Ascending aorta (tissue), 2 donors: Measurements from ENCODE around the gene CALN1. TPM values are rescaled to one million over a fixed set of nuclear protein-coding genes. Genes with fewer than 3 reads are reported as not detected.

Experiments used
- DNase-seq, 2 donors: peaks; one replicate each; pipeline ENCODE4 v3.0.0-alpha.2; 2019; ENCODE audit warnings: low spot score in 2 of 2
- H3K27ac ChIP-seq, 2 donors: fragments of 200-600 bp; sonication (generic); one replicate each; pipeline ENCODE4 v1.5.1; 2016 to 2017; ENCODE audit warnings: mild to moderate bottlenecking in 1 of 2
- H3K27me3 ChIP-seq: fragments of 200-600 bp; sonication (generic); one replicate; pipeline ENCODE4 v1.5.1; 2017
- H3K36me3 ChIP-seq, 2 donors: fragments of 200-600 bp; sonication (generic); one replicate each; pipeline ENCODE4 v1.5.1; 2016
- H3K4me1 ChIP-seq, 2 donors: fragments of 200-600 bp; sonication (generic); one replicate each; pipeline ENCODE4 v1.5.1; 2016 to 2017; ENCODE audit warnings: mild to moderate bottlenecking in 1 of 2
- H3K4me3 ChIP-seq, 2 donors: fragments of 200-600 bp; sonication (generic); one replicate each; pipeline ENCODE4 v1.5.1; 2016 to 2017; ENCODE audit warnings: mild to moderate bottlenecking in 1 of 2
- H3K9me3 ChIP-seq, 2 donors: fragments of 200-600 bp; sonication (generic); one replicate each; pipeline ENCODE4 v1.5.1; 2016
- intact Hi-C: fragments of 100-400 bp; cut with DNase I; formaldehyde crosslinking; loops from one replicate; pipeline ENCODE4 v1.15.1; 2023
- total RNA-seq: library from RNA; depleted of rRNA; stranded (reverse); fragments of >200 nt; gene quantifications from one replicate; pipeline ENCODE4 v1.1.0, GENCODE V29; 2016
- TF ChIP-seq, protein P1 (sequence below), 3 experiments: fragments of 200-600 bp in 2 of 3; fragments of 450-650 bp in 1 of 3; sonication (generic) in 2 of 3; IDR thresholded peaks; one replicate each; pipeline ENCODE4 v1.5.1; 2016 to 2019; ENCODE audit warnings: antibody characterized with exemption in 3 of 3, mild to moderate bottlenecking in 1 of 3, moderate library complexity in 1 of 3

The CALN1 gene
- total RNA-seq, 1 donor from 2014 or later = 1.2 TPM

DNA sequence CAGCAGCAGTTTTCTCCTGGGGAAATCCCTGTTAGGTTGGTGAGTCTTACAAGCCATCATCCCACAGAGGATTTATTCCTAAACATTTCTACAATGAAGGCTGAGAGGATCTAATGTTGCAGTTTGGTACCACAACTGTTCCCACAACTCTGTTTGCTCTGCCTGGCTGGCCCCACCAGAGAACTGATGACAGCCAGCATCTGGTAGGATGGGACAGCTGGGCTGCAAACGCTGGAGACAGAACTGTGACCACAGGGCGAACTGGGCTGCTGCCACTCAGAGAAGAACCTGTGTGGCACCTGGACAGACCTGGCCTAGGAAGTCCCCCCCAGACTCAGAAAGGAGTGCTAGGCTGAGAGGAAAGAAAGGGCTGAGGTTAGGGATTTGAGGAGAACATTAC lies 94.8 kb downstream of the CALN1 start:
- intact Hi-C loops = no loop called here

DNA sequence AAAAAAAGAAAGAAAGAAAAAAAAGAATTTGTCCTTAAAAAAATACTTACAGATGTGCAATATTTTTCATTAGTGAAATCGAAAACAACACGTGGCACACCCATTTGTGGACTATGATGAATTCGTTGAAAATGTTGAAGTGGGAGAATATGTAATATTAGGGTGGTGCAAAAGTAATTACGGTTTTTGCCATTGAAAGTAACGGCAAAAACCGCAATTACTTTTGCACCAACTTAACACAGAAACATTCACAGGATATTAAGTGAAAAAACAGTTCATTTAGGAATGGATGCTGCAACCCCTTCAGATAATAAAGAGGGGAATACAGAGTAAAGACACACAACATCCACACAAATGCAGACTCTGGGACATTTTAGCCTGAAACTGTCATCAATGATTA lies 96.0 kb downstream of the CALN1 start:
- Histone ChIP-seq H3K9me3 (no peaks in the 10 kb centered on the region), H3K27ac (no peak overlapping the region), H3K4me1 (no peaks in the 10 kb centered on the region), H3K4me3 (no peak overlapping the region), H3K36me3 (no peaks in the 10 kb centered on the region), H3K27me3 (no peaks in the 10 kb centered on the region)
- intact Hi-C loops = no loop called here
- TF ChIP-seq, protein P1, sequence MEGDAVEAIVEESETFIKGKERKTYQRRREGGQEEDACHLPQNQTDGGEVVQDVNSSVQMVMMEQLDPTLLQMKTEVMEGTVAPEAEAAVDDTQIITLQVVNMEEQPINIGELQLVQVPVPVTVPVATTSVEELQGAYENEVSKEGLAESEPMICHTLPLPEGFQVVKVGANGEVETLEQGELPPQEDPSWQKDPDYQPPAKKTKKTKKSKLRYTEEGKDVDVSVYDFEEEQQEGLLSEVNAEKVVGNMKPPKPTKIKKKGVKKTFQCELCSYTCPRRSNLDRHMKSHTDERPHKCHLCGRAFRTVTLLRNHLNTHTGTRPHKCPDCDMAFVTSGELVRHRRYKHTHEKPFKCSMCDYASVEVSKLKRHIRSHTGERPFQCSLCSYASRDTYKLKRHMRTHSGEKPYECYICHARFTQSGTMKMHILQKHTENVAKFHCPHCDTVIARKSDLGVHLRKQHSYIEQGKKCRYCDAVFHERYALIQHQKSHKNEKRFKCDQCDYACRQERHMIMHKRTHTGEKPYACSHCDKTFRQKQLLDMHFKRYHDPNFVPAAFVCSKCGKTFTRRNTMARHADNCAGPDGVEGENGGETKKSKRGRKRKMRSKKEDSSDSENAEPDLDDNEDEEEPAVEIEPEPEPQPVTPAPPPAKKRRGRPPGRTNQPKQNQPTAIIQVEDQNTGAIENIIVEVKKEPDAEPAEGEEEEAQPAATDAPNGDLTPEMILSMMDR (IDR thresholded peaks at IDR 0.05) = no peak
- no peak for DNase-seq

More for the DNA sequence above, 94.8 kb downstream of the CALN1 start:
- no peak for DNase-seq
- Histone ChIP-seq H3K4me3 (no peak overlapping the region), H3K27me3 (no peaks in the 10 kb centered on the region), H3K27ac (no peak overlapping the region), H3K36me3 (no peaks in the 10 kb centered on the region), H3K9me3 (no peaks in the 10 kb centered on the region), H3K4me1 (no peaks in the 10 kb centered on the region)
- TF ChIP-seq, protein P1 (IDR thresholded peaks at IDR 0.05) = no peak

DNA sequence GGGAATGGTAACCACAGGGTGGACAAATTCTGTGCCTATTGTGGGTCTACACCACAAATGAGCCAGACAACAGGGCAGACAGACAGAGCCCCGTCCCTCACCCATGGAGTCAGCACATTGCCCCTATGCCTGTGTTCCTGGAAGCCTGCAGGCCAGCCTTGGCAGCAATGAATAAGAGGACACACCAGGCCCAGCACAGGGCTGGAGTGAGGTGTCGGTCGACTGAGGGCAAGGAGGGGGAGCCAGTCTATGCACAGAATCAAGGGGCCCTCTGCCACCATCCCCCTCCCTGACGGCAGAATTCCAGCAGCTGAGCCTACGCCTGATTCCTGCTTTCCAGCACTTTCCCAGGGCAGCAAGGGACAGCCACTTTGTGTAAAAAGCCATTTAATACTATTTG lies 98.2 kb downstream of the CALN1 start:
- Histone ChIP-seq H3K36me3 (no peaks in the 10 kb centered on the region), H3K27me3 (no peaks in the 10 kb centered on the region), H3K4me3 (no peak overlapping the region), H3K27ac (no peak overlapping the region), H3K9me3 (no peaks in the 10 kb centered on the region), H3K4me1 (no peaks in the 10 kb centered on the region)
- intact Hi-C loops = no loop called here
- no peak for DNase-seq
- TF ChIP-seq, protein P1 (IDR thresholded peaks at IDR 0.05) = no peak

DNA sequence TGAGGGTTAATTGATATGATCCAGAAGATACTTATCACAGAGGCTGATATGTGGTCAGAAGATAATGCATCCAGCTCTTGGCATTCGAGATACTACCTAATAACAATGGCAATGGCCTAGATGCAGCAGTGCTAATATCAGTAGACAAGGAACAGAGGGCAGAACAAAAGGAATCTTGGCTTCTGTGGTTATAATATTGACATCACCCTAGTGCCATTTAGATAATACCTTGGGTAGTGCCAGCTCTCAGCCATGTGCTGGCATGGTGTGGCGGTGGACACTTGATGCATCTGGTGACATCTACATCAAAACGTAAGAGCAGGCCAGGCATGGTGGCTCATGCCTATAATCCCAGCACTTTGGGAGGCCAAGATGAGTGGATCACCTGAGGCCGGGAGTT lies 101.8 kb downstream of the CALN1 start:
- H3K27ac ChIP-seq = no peak overlapping the region
- H3K9me3 ChIP-seq = no peaks in the 10 kb centered on the region
- H3K36me3 ChIP-seq = no peaks in the 10 kb centered on the region
- DNase-seq = no peak
- TF ChIP-seq, protein P1 (IDR thresholded peaks at IDR 0.05) = no peak
- intact Hi-C loops = no loop called here
- H3K27me3 ChIP-seq = no peaks in the 10 kb centered on the region
- H3K4me1 ChIP-seq = no peaks in the 10 kb centered on the region
- H3K4me3 ChIP-seq = no peak overlapping the region

DNA sequence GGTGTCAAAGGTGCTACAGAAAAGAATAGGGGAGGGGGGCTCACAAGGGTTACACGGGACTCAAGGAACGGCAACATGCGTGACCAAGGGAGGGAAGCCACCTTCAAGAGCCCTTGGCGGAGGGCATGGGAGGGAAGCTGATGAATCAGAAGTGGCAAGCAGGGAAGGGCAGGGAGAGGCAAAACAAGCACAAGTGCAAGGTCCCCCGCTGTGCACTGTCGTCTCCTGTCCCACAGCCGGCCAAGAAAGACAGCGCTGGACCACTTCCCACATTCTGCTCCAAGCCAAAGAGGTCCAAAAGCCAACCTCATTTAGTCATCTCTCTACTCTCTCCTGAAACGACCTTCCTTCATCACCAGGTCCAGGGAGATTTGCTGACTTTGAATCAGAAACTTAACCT lies 102.7 kb downstream of the CALN1 start:
- DNase-seq = no peak
- TF ChIP-seq, protein P1 (IDR thresholded peaks at IDR 0.05) = no peak
- intact Hi-C loops = no loop called here
- H3K4me3 ChIP-seq = no peak overlapping the region
- H3K27me3 ChIP-seq = no peaks in the 10 kb centered on the region
- no peaks in the 10 kb centered on the region for H3K36me3 ChIP-seq
- no peaks in the 10 kb centered on the region for H3K4me1 ChIP-seq
- H3K9me3 ChIP-seq = no peaks in the 10 kb centered on the region
- H3K27ac ChIP-seq = no peak overlapping the region

DNA sequence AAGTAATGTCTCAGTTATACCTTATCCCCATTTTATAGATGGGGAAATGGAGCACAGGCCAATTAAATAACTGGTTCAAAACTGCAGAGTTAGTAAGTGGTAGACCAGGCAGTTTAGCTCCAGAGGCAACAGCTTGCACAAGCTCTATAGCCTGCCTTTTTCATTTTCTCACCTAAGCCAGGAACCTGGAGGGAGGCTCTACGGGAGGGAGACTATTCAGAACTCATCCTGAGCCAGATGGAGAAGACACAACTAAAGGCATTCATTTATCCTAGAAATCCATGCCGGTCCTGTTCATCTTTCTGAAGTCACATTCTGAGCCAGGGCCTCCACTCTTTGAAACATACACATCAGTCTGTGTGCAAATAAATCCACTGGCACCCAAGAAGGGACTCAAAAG lies 103.2 kb downstream of the CALN1 start:
- intact Hi-C loops = no loop called here
- no peak for DNase-seq

More for the DNA sequence above, 103.2 kb downstream of the CALN1 start:
- TF ChIP-seq, protein P1 (IDR thresholded peaks at IDR 0.05) = no peak
- H3K4me3 ChIP-seq = no peak overlapping the region
- no peaks in the 10 kb centered on the region for H3K36me3 ChIP-seq
- no peaks in the 10 kb centered on the region for H3K4me1 ChIP-seq
- no peak overlapping the region for H3K27ac ChIP-seq
- no peaks in the 10 kb centered on the region for H3K9me3 ChIP-seq
- H3K27me3 ChIP-seq = no peaks in the 10 kb centered on the region
